HepG2 (cell line): ENCODE measurements around the gene IQGAP3. TPM values are rescaled to one million over a fixed set of nuclear protein-coding genes. Genes with fewer than 3 reads are reported as not detected.

Source experiments
- ATAC-seq: fragments of 200-7000 bp; cut with Tn5 transposase; 3 replicates; pipeline ENCODE4 v1.9.1; 2020; ENCODE audit warnings: mild to moderate bottlenecking, moderate library complexity
- BruUV-seq: library from RNA; stranded (reverse); fragments of 400-500 nt; replicated peaks from 2 replicates; lab custom pipeline; 2021; lab: Mats Ljungman, UMichigan
- CTCF ChIA-PET: fragments of 300-600 bp; formaldehyde crosslinking; extraction: SDS; loops from one replicate; lab custom pipeline; 2021; ENCODE audit warnings: low total read pairs, inconsistent platforms, low intra/inter-chr PET ratio; lab: Yijun Ruan, JAX
- POLR2A ChIA-PET: fragments of 350-600 bp; sonication (Branson Sonifier 250); formaldehyde crosslinking; loops from one replicate; lab custom pipeline; 2020; ENCODE audit warnings: antibody characterized with exemption, inconsistent platforms; lab: Yijun Ruan, JAX
- DNase-seq: peaks from one replicate; pipeline ENCODE4 v3.0.0-alpha.2; 2015; ENCODE audit warnings: low spot score
- FAIRE-seq: peaks from 3 replicates; lab custom pipeline; 2011; peaks lifted over from hg19 to GRCh38; lab: Jason Lieb, UNC
- H2AFZ ChIP-seq: one replicate; pipeline ENCODE4 v1.6.1; 2011; ENCODE audit warnings: low read length, inconsistent platforms
- H3K27ac ChIP-seq: fragments of 300-600 bp; 3 replicates; pipeline ENCODE4 v1.8.0; 2011; ENCODE audit warnings: mixed run types, mild to moderate bottlenecking, mixed read lengths, low read length, inconsistent platforms; ENCODE audit not compliant: insufficient read depth; ENCODE audit errors: extremely low read length
- H3K27me3 ChIP-seq, 2 experiments: fragments of 200-600 bp in 1 of 2; 2 replicates in 1 of 2; 3 replicates in 1 of 2; pipeline versions ENCODE4 v1.6.0 to v1.8.0; 2011; ENCODE audit warnings: low read length in 2 of 2, mild to moderate bottlenecking in 2 of 2, moderate library complexity in 2 of 2, inconsistent platforms in 1 of 2; ENCODE audit not compliant: insufficient read depth in 2 of 2, control insufficient read depth in 1 of 2
- H3K36me3 ChIP-seq, 2 experiments: fragments of 200-600 bp in 1 of 2; replicated peaks in 1 of 2; 2 replicates in 1 of 2; 3 replicates in 1 of 2; pipeline versions ENCODE4 v1.5.1 to v1.8.0; 2011; ENCODE audit warnings: low read length in 2 of 2, inconsistent platforms in 1 of 2; ENCODE audit not compliant: insufficient read depth in 2 of 2, control insufficient read depth in 1 of 2
- H3K4me1 ChIP-seq: 2 replicates; pipeline ENCODE4 v1.5.1; 2012; ENCODE audit warnings: low read length, inconsistent platforms; ENCODE audit not compliant: insufficient read depth
- H3K4me2 ChIP-seq: 2 replicates; pipeline ENCODE4 v1.6.0; 2011; ENCODE audit warnings: low read depth, low read length, inconsistent platforms
- H3K4me3 ChIP-seq, 3 experiments: fragments of 200-600 bp in 1 of 3; sonication (generic), shearing (Covaris generic) in 1 of 3; replicated peaks in 1 of 3; 2 replicates each; pipeline ENCODE4 v1.5.1; 2011 to 2016; ENCODE audit warnings: low read length in 3 of 3, inconsistent platforms in 2 of 3, low read depth in 2 of 3, mild to moderate bottlenecking in 2 of 3, control low read depth in 1 of 3, mixed read lengths in 1 of 3; ENCODE audit not compliant: insufficient read depth in 1 of 3
- H3K79me2 ChIP-seq: one replicate; pipeline ENCODE4 v1.6.1; 2011; ENCODE audit warnings: low read length, inconsistent platforms; ENCODE audit not compliant: insufficient read depth
- H3K9ac ChIP-seq: 2 replicates; pipeline ENCODE4 v1.6.0; 2011; ENCODE audit warnings: mild to moderate bottlenecking, low read depth, low read length, inconsistent platforms; ENCODE audit not compliant: insufficient read depth
- H3K9me3 ChIP-seq: 2 replicates; pipeline ENCODE4 v1.5.1; 2012; ENCODE audit warnings: mild to moderate bottlenecking, low read length
- H4K20me1 ChIP-seq: 2 replicates; pipeline ENCODE4 v1.6.0; 2011; ENCODE audit warnings: inconsistent platforms, mild to moderate bottlenecking, low read length, moderate library complexity; ENCODE audit not compliant: insufficient read depth
- EHMT2 ChIP-seq: fragments of 200-600 bp; sonication (generic); IDR thresholded peaks from 2 replicates; pipeline ENCODE4 v1.7.0; 2017; ENCODE audit warnings: antibody characterized with exemption, low read depth, low read length, borderline replicate concordance
- FOXJ3 ChIP-seq: sonication (generic); formaldehyde crosslinking; IDR thresholded peaks from 2 replicates; pipeline ENCODE4 v1.4.0; 2020; ENCODE audit warnings: missing genetic modification reagents, mild to moderate bottlenecking, borderline replicate concordance
- JUND ChIP-seq: sonication (generic); formaldehyde crosslinking; IDR thresholded peaks from 2 replicates; pipeline ENCODE4 v1.8.0; 2022; ENCODE audit warnings: mild to moderate bottlenecking, missing genetic modification reagents
- KAT2B ChIP-seq: fragments of 150-350 bp; IDR thresholded peaks from 2 replicates; pipeline ENCODE4 v1.6.1; 2014; ENCODE audit warnings: low read depth, low read length, borderline replicate concordance
- NFE2L1 ChIP-seq: sonication (generic); formaldehyde crosslinking; IDR thresholded peaks from 2 replicates; pipeline ENCODE4 v1.4.0; 2020; ENCODE audit warnings: missing genetic modification reagents, mild to moderate bottlenecking, borderline replicate concordance
- NPAS2 ChIP-seq: sonication (generic); formaldehyde crosslinking; IDR thresholded peaks from 2 replicates; pipeline ENCODE4 v1.8.0; 2022; ENCODE audit warnings: mild to moderate bottlenecking, missing genetic modification reagents, borderline replicate concordance
- SOX5 ChIP-seq: IDR thresholded peaks from 2 replicates; pipeline ENCODE4 v1.6.1; 2016; ENCODE audit warnings: borderline replicate concordance
- SRSF1 ChIP-seq: fragments of 200-400 bp; formaldehyde crosslinking; optimal IDR thresholded peaks from 2 replicates; pipeline ENCODE3; 2017; ENCODE audit warnings: mild to moderate bottlenecking, low read depth, low read length, moderate library complexity
- ZNF230 ChIP-seq: sonication (generic); formaldehyde crosslinking; IDR thresholded peaks from 2 replicates; pipeline ENCODE4 v1.4.0; 2020; ENCODE audit warnings: mild to moderate bottlenecking, missing genetic modification reagents
- ZNF558 ChIP-seq: sonication (generic); formaldehyde crosslinking; IDR thresholded peaks from 2 replicates; pipeline ENCODE4 v1.9.0; 2022; ENCODE audit warnings: mild to moderate bottlenecking, missing genetic modification reagents, borderline replicate concordance
- WGBS: methylation state at CpG from one replicate; pipeline ENCODE4 v1.1.6; 2017; ENCODE audit warnings: low lambda C conversion rate; 5-methylcytosine and 5-hydroxymethylcytosine counted together
- in situ Hi-C: cut with HindIII; loops from 2 replicates; pipeline ENCODE4 v1.10.0; 2017; ENCODE audit warnings: low pct_unique_long_range_greater_than_20kb; ENCODE audit not compliant: extremely low pct_ligation_motif_present
- intact Hi-C: fragments of 100-400 bp; cut with micrococcal nuclease; formaldehyde crosslinking; loops from one replicate; pipeline ENCODE4 v1.10.0; 2022; ENCODE audit not compliant: unreplicated experiment
- polyA plus RNA-seq, 8 experiments: library from polyadenylated mRNA; depleted of rRNA in 3 of 8; stranded (reverse) in 7 of 8; unstranded in 1 of 8; fragments of >200 nt; fragmentation: Illumina TruSeq in 4 of 8; extraction: Trizol in 4 of 8; gene quantifications; 2 replicates each; pipeline versions ENCODE4 v1.2.1 to v1.2.3, GENCODE V29; 2011 to 2016; ENCODE audit warnings: low read depth in 4 of 8, missing spikeins in 1 of 8, mixed read lengths in 1 of 8; ENCODE audit not compliant: insufficient read depth in 1 of 8
- total RNA-seq, 5 experiments: library from RNA; depleted of rRNA; stranded (reverse); fragments of >200 nt; fragmentation: Illumina TruSeq; extraction: Trizol; gene quantifications; 2 replicates each; pipeline ENCODE4 v1.2.3, GENCODE V29; 2016; ENCODE audit warnings: low read depth in 1 of 5
- TF ChIP-seq, protein P1 (sequence below): sonication (generic); formaldehyde crosslinking; IDR thresholded peaks from 2 replicates; pipeline ENCODE4 v1.8.1; 2023; ENCODE audit warnings: mild to moderate bottlenecking, inconsistent platforms, moderate library complexity, missing genetic modification reagents, borderline replicate concordance
- TF ChIP-seq, protein P2 (sequence below): sonication (generic); formaldehyde crosslinking; IDR thresholded peaks from 2 replicates; pipeline ENCODE4 v1.8.1; 2023; ENCODE audit warnings: mild to moderate bottlenecking, missing genetic modification reagents
- TF ChIP-seq, protein P3 (sequence below): sonication (generic); formaldehyde crosslinking; IDR thresholded peaks from 2 replicates; pipeline ENCODE4 v1.4.0; 2020; ENCODE audit warnings: mild to moderate bottlenecking, low read depth, missing genetic modification reagents

The IQGAP3 gene
- total and polyA plus RNA-seq, 2 of the 13 experiments (the other 11 are each of a cell fraction or from before 2014, with no cell fraction given): 13.5 to 14.1 TPM

DNA sequence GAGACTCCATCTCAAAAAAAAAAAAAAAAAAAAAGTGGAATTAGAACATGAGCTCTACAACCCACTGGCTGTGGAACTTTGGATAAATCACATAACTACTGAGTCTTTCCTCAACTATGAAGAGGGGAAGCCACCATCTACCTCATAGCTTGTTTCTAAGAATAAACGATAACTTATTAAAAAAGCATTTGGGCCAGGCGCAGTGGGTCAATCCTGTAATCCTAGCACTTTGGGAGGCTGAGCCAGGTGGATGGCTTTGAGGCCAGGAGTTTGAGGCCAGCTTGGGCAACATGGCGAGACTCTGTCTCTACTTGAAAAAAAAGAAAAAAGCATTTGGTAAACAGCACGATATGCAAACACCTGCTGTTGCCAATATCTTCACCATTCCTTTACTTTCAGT is 40.0 kb downstream of the IQGAP3 start:
- POLR2A ChIA-PET: no interaction called here
- H2AFZ ChIP-seq: no peak overlapping the region
- no peak overlapping the region for H3K27ac ChIP-seq
- H3K4me3 ChIP-seq: no peak overlapping the region
- DNase-seq (no peak), FAIRE-seq (no peak), ATAC-seq (no peak)
- intact Hi-C loops (no loop called here), in situ Hi-C loops (no loop called here)
- no peak overlapping the region for H3K4me2 ChIP-seq
- H4K20me1 ChIP-seq: no peaks in the 10 kb centered on the region
- CTCF ChIA-PET: no interaction called here
- H3K79me2 ChIP-seq: no peaks in the 10 kb centered on the region
- H3K9ac ChIP-seq: no peak overlapping the region
- TF ChIP-seq SRSF1 (no peak), NPAS2 (CRISPR knock-in tag) (no peak), SOX5 (CRISPR knock-in tag) (no peak), FOXJ3 (no peak), ZNF230 (no peak), ZNF558 (no peak), JUND (no peak), EHMT2 (no peak), NFE2L1 (no peak), KAT2B (no peak)
- TF ChIP-seq, protein P1, sequence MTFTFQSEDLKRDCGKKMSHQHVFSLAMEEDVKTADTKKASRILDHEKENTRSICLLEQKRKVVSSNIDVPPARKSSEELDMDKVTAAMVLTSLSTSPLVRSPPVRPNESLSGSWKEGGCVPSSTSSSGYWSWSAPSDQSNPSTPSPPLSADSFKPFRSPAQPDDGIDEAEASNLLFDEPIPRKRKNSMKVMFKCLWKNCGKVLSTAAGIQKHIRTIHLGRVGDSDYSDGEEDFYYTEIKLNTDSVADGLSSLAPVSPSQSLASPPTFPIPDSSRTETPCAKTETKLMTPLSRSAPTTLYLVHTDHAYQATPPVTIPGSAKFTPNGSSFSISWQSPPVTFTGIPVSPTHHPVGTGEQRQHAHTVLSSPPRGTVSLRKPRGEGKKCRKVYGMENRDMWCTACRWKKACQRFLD (CRISPR knock-in tag): no peak
- TF ChIP-seq, protein P2, sequence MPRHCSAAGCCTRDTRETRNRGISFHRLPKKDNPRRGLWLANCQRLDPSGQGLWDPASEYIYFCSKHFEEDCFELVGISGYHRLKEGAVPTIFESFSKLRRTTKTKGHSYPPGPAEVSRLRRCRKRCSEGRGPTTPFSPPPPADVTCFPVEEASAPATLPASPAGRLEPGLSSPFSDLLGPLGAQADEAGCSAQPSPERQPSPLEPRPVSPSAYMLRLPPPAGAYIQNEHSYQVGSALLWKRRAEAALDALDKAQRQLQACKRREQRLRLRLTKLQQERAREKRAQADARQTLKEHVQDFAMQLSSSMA (CRISPR knock-in tag): no peak
- TF ChIP-seq, protein P3, sequence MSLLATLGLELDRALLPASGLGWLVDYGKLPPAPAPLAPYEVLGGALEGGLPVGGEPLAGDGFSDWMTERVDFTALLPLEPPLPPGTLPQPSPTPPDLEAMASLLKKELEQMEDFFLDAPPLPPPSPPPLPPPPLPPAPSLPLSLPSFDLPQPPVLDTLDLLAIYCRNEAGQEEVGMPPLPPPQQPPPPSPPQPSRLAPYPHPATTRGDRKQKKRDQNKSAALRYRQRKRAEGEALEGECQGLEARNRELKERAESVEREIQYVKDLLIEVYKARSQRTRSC (CRISPR knock-in tag): no peak
- BruUV-seq: no TSS peak
- peaks cover 12 to 66% of the 10 kb centered on the region in 2 experiments for H3K36me3 ChIP-seq
- no peaks in the 10 kb centered on the region for H3K9me3 ChIP-seq
- H3K4me1 ChIP-seq: no peaks in the 10 kb centered on the region
- no peaks in the 10 kb centered on the region for H3K27me3 ChIP-seq
- WGBS: 99% methylated on average over 4 of the region's 4 CpGs
